Mesenchymal stem cell (in vitro differentiated cells and primary cell): ENCODE measurements around the gene MEX3B.
"Not testable (repeated sequence)": the region's sequence is repeated elsewhere in the genome, so short reads cannot be mapped to it uniquely, and the experiment has no call there.

ENCODE experiments used
- DNase-seq: peaks from one replicate; pipeline ENCODE4 v3.0.0-alpha.2; 2013
- H2AFZ ChIP-seq: one replicate; pipeline ENCODE4 v1.6.1; 2013; ENCODE audit warnings: low read depth, mild to moderate bottlenecking, control low read depth, inconsistent platforms, low read length, moderate library complexity
- H2AK5ac ChIP-seq: 2 replicates; pipeline ENCODE4 v1.6.1; 2013; ENCODE audit warnings: low read length, moderate library complexity, mild to moderate bottlenecking, inconsistent platforms; ENCODE audit not compliant: severe bottlenecking
- H2BK120ac ChIP-seq: one replicate; pipeline ENCODE4 v1.6.1; 2013; ENCODE audit warnings: low read depth, mild to moderate bottlenecking, inconsistent platforms, low read length, moderate library complexity
- H2BK12ac ChIP-seq, 2 experiments: one replicate each; pipeline ENCODE4 v1.6.1; 2013; ENCODE audit warnings: inconsistent platforms in 2 of 2, low read length in 2 of 2, mild to moderate bottlenecking in 2 of 2, moderate library complexity in 2 of 2, control low read depth in 1 of 2
- H2BK15ac ChIP-seq: one replicate; pipeline ENCODE4 v1.6.1; 2013; ENCODE audit warnings: mild to moderate bottlenecking, low read depth, inconsistent platforms; ENCODE audit not compliant: poor library complexity, severe bottlenecking
- H2BK5ac ChIP-seq: 2 replicates; pipeline ENCODE4 v1.6.1; 2013; ENCODE audit warnings: low read depth, mild to moderate bottlenecking, low read length, control low read depth, inconsistent platforms; ENCODE audit not compliant: poor library complexity, severe bottlenecking
- H3K14ac ChIP-seq, 2 experiments: one replicate each; pipeline ENCODE4 v1.6.1; 2013; ENCODE audit warnings: inconsistent platforms in 2 of 2, low read length in 2 of 2, control low read depth in 1 of 2, mild to moderate bottlenecking in 1 of 2, moderate library complexity in 1 of 2
- H3K18ac ChIP-seq, 2 experiments: one replicate each; pipeline ENCODE4 v1.6.1; 2013; ENCODE audit warnings: inconsistent platforms in 2 of 2, low read length in 2 of 2, control low read depth in 1 of 2, low read depth in 1 of 2, mild to moderate bottlenecking in 1 of 2
- H3K23ac ChIP-seq, 2 experiments: one replicate each; pipeline ENCODE4 v1.6.1; 2013; ENCODE audit warnings: inconsistent platforms in 2 of 2, low read length in 2 of 2, mild to moderate bottlenecking in 2 of 2, moderate library complexity in 2 of 2, control low read depth in 1 of 2
- H3K27ac ChIP-seq: 2 replicates; pipeline ENCODE4 v1.5.1; 2013; ENCODE audit warnings: mild to moderate bottlenecking, moderate library complexity, low read length, control low read depth, inconsistent platforms; ENCODE audit not compliant: poor library complexity, severe bottlenecking
- H3K27me3 ChIP-seq, 2 experiments: 2 replicates each; pipeline versions ENCODE4 v1.6.1 to v1.7.0; 2013; ENCODE audit warnings: low read length in 2 of 2, mild to moderate bottlenecking in 2 of 2, moderate library complexity in 2 of 2, control low read depth in 1 of 2, inconsistent platforms in 1 of 2; ENCODE audit not compliant: control insufficient read depth in 1 of 2, insufficient read depth in 1 of 2
- H3K36me3 ChIP-seq, 2 experiments: 2 replicates each; pipeline versions ENCODE4 v1.6.1 to v1.7.0; 2013; ENCODE audit warnings: low read length in 2 of 2, control low read depth in 1 of 2, inconsistent platforms in 1 of 2, low read depth in 1 of 2, mild to moderate bottlenecking in 1 of 2; ENCODE audit not compliant: insufficient read depth in 2 of 2, control insufficient read depth in 1 of 2
- H3K4ac ChIP-seq, 2 experiments: one replicate each; pipeline ENCODE4 v1.6.1; 2013; ENCODE audit warnings: inconsistent platforms in 2 of 2, low read length in 2 of 2, mild to moderate bottlenecking in 2 of 2, moderate library complexity in 2 of 2, control low read depth in 1 of 2, low read depth in 1 of 2
- H3K4me1 ChIP-seq: 2 replicates; pipeline ENCODE4 v1.6.1; 2013; ENCODE audit warnings: low read depth, low read length, control low read depth; ENCODE audit not compliant: control insufficient read depth, insufficient read depth
- H3K4me2 ChIP-seq: 2 replicates; pipeline ENCODE4 v1.6.1; 2013; ENCODE audit warnings: low read length, mild to moderate bottlenecking, inconsistent platforms; ENCODE audit not compliant: poor library complexity, severe bottlenecking
- H3K4me3 ChIP-seq, 2 experiments: 2 replicates each; pipeline versions ENCODE4 v1.5.1 to v1.7.0; 2013; ENCODE audit warnings: low read length in 2 of 2, mild to moderate bottlenecking in 2 of 2, control low read depth in 1 of 2, low read depth in 1 of 2; ENCODE audit not compliant: insufficient read depth in 1 of 2
- H3K79me1 ChIP-seq: replicated peaks from 2 replicates; pipeline ENCODE4 v1.6.1; 2013; ENCODE audit warnings: mild to moderate bottlenecking, control low read depth, low read length, inconsistent platforms; ENCODE audit not compliant: poor library complexity, severe bottlenecking
- H3K9ac ChIP-seq: 2 replicates; pipeline ENCODE4 v1.7.0; 2013; ENCODE audit warnings: mild to moderate bottlenecking, low read length, moderate library complexity
- H3K9me3 ChIP-seq: 2 replicates; pipeline ENCODE4 v1.7.0; 2013; ENCODE audit warnings: mild to moderate bottlenecking, low read length; ENCODE audit not compliant: control insufficient read depth
- H4K8ac ChIP-seq: one replicate; pipeline ENCODE4 v1.6.1; 2013; ENCODE audit warnings: inconsistent platforms, mild to moderate bottlenecking, low read length, moderate library complexity
- H4K91ac ChIP-seq: one replicate; pipeline ENCODE4 v1.6.1; 2013; ENCODE audit warnings: mild to moderate bottlenecking, low read length, inconsistent platforms
- WGBS: methylation state at CpG from one replicate; pipeline ENCODE4 v1.1.7; 2013; ENCODE audit warnings: mixed read lengths; 5-methylcytosine and 5-hydroxymethylcytosine counted together

MEX3B gene

DNA sequence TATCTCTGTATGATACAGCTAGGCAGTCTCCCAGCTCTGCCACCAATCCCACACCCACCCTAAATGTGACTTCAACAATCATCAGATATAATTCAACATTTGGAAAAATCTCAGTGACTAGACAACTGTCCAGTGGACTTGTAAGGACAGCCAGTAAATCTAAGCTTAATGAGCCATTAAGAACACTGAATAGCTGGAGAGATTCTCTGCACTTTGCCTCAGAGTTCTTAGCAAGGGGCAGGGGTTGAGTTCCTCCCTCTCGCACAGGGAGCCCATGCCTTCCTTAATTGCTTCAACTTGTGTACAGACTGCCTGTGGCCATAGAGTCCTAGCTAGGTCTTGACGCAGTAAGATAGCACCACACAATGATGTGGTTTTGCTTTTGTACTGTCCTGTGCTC, 15.6 kb downstream of the MEX3B start:
- H3K23ac ChIP-seq = no peak overlapping the region
- H3K4me2 ChIP-seq = no peak overlapping the region
- H3K4me3 ChIP-seq = no peak overlapping the region
- no peak overlapping the region for H3K4ac ChIP-seq
- no peak overlapping the region for H2BK12ac ChIP-seq
- H3K4me1 ChIP-seq = no peaks in the 10 kb centered on the region
- no peaks in the 10 kb centered on the region for H3K36me3 ChIP-seq
- H4K91ac ChIP-seq = no peak overlapping the region
- H3K27ac ChIP-seq = no peak overlapping the region
- H3K9me3 ChIP-seq = no peaks in the 10 kb centered on the region
- no peaks in the 10 kb centered on the region for H3K27me3 ChIP-seq
- H3K14ac ChIP-seq = no peak overlapping the region
- H3K9ac ChIP-seq = no peak overlapping the region
- H3K18ac ChIP-seq = no peak overlapping the region
- WGBS = 80% methylated on average over 2 of the region's 2 CpGs
- no peak overlapping the region for H2AK5ac ChIP-seq
- DNase-seq = no peak
- H4K8ac ChIP-seq = no peak overlapping the region
- no peak overlapping the region for H2BK5ac ChIP-seq
- H2AFZ ChIP-seq = no peak overlapping the region
- no peak overlapping the region for H2BK120ac ChIP-seq
- H2BK15ac ChIP-seq = no peak overlapping the region
- no peaks in the 10 kb centered on the region for H3K79me1 ChIP-seq

DNA sequence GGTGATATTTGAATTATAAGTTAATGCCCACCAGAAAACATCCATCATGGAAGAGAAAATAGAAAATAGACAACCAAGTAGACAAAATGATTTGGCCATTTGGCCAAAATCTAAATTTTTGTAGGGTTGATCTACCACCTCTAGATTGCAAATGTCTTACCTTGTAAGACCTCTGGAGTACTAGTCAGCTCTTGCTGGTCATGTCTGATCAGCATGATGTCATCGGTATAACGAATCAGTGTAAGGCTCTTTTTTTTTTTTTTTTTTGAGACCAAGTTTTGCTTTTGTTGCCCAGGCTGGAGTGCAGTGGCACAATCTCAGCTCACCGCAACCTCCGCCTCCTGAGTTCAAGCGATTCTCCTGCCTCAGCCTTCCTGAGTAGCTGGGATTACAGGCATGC, 17.7 kb downstream of the MEX3B start:
- H2BK15ac ChIP-seq, H2BK12ac ChIP-seq, H4K91ac ChIP-seq, H2BK120ac ChIP-seq, H3K23ac ChIP-seq, H3K4ac ChIP-seq, H3K27ac ChIP-seq, DNase-seq, H3K9ac ChIP-seq, H3K18ac ChIP-seq, H3K4me2 ChIP-seq, H3K36me3 ChIP-seq, H3K4me1 ChIP-seq, H3K9me3 ChIP-seq, H3K4me3 ChIP-seq, H2AFZ ChIP-seq, H3K27me3 ChIP-seq, H4K8ac ChIP-seq, H3K79me1 ChIP-seq, H2AK5ac ChIP-seq, H2BK5ac ChIP-seq, H3K14ac ChIP-seq: not testable (repeated sequence)
- WGBS = 66% methylated on average over 4 of the region's 5 CpGs

GRCh38 chr15:82021992-82022391, 23.8 kb downstream of the MEX3B start:
- no peak overlapping the region for H3K9ac ChIP-seq
- no peak overlapping the region for H3K4me3 ChIP-seq
- no peak overlapping the region for H3K4me2 ChIP-seq
- no peaks in the 10 kb centered on the region for H3K9me3 ChIP-seq
- H2AFZ ChIP-seq = no peak overlapping the region
- no peak overlapping the region for H4K91ac ChIP-seq
- no peak overlapping the region for H2BK12ac ChIP-seq
- H3K18ac ChIP-seq = no peak overlapping the region
- H3K79me1 ChIP-seq = no peaks in the 10 kb centered on the region
- no peak overlapping the region for H3K14ac ChIP-seq
- H2BK5ac ChIP-seq = no peak overlapping the region
- H2AK5ac ChIP-seq = no peak overlapping the region
- 39% methylated on average over 1 of the region's 1 CpG for WGBS
- no peak overlapping the region for H3K4ac ChIP-seq
- peak overlapping the region in 1 of 2 experiments; percentile 25 for H3K23ac ChIP-seq
- no peak overlapping the region for H2BK15ac ChIP-seq
- peak; percentile 45 for DNase-seq
- H2BK120ac ChIP-seq = no peak overlapping the region
- H3K4me1 ChIP-seq = no peaks in the 10 kb centered on the region
- H3K27me3 ChIP-seq = peaks cover 4 to 10% of the 10 kb centered on the region in 2 experiments
- no peak overlapping the region for H3K27ac ChIP-seq
- no peaks in the 10 kb centered on the region for H3K36me3 ChIP-seq
- no peak overlapping the region for H4K8ac ChIP-seq

DNA sequence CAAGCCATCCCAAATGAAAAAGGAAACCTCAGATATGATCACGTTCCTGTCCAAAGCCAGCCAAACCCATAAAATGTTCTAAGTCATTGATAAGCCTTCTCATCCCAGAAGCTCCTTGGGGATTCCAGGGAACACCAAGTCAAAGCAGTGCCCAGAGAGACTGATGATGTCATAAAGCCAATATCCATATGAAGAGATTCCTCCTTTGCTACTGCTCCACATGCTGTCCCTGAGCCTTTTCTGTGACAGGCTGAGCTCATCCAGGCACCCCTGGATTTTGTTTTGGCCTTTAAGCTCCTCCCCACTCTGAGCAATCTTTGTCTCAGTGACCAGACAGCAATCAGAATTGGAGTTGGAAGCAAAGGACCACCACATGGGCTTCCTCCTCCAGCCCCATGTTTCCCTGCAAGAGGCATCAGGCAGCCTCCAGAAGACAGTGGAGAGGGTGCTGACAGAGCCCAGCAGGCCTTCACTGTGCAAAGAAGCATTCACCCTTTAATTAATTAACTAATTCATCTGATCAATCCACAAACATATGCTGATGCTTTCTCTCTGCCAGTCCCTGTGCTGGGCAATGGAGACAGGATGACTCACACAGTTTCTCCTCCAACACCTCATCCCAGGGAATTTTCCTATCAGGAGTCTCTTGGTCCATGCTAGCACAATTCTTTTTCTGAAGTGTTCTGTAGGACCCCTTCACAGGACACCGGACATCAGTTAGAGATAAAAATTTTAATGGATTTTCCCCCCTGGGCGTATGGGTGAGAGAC, 25.0 kb downstream of the MEX3B start:
- WGBS = 78% methylated on average over 2 of the region's 3 CpGs
- DNase-seq = peak; percentile 2
- Histone ChIP-seq H3K23ac (no peak overlapping the region), H4K8ac (no peak overlapping the region), H2AFZ (no peak overlapping the region), H3K4me1 (no peaks in the 10 kb centered on the region), H3K9ac (no peak overlapping the region), H3K4me3 (no peak overlapping the region), H3K79me1 (no peaks in the 10 kb centered on the region), H3K4ac (no peak overlapping the region), H2BK5ac (no peak overlapping the region), H3K27me3 (peaks cover 4 to 12% of the 10 kb centered on the region in 2 experiments), H2BK15ac (no peak overlapping the region), H2BK12ac (no peak overlapping the region), H2BK120ac (no peak overlapping the region), H2AK5ac (no peak overlapping the region), H3K14ac (no peak overlapping the region), H3K4me2 (no peak overlapping the region), H3K27ac (no peak overlapping the region), H3K36me3 (no peaks in the 10 kb centered on the region), H3K18ac (no peak overlapping the region), H3K9me3 (no peaks in the 10 kb centered on the region), H4K91ac (no peak overlapping the region)
